Head of caudate nucleus (tissue), 42 donors: ENCODE data around the gene MRM2.

Experiments
- DNase-seq, 42 donors: peaks; one replicate each; pipeline versions ENCODE4 v3.0.0 to v3.0.0-alpha.2; 2020 to 2021; ENCODE audit warnings: mixed read lengths in 7 of 42
- intact Hi-C: fragments of 100-400 bp; cut with DNase I; formaldehyde crosslinking; loops from one replicate; pipeline ENCODE4 v1.15.0; 2022

The MRM2 gene

GRCh38 chr7:2230882-2231281, 11.1 kb downstream of the MRM2 start:
- intact Hi-C loops, result no loop called here
- DNase-seq, result no peak

- no peak for DNase-seq
- intact Hi-C loops, result no loop called here
These were observed 11.8 kb downstream of the MRM2 start for GRCh38 chr7:2230226-2230625.

- no peak for DNase-seq
- intact Hi-C loops, result no loop called here
These were observed 12.5 kb downstream of the MRM2 start for GRCh38 chr7:2229467-2229866.

GRCh38 chr7:2228921-2229320, 13.1 kb downstream of the MRM2 start:
- intact Hi-C loops, result no loop called here

GRCh38 chr7:2227699-2228098, 14.3 kb downstream of the MRM2 start:
- DNase-seq, result no peak
- intact Hi-C loops, result no loop called here

More at GRCh38 chr7:2228921-2229320, 13.1 kb downstream of the MRM2 start:
- DNase-seq, result no peak

GRCh38 chr7:2225830-2226229, 16.2 kb downstream of the MRM2 start:
- no peak for DNase-seq
- intact Hi-C loops, result no loop called here

- no peak for DNase-seq
- intact Hi-C loops, result no loop called here
These were observed 16.7 kb downstream of the MRM2 start for GRCh38 chr7:2225336-2225735.

GRCh38 chr7:2224934-2225333, 17.1 kb downstream of the MRM2 start:
- no peak for DNase-seq
- intact Hi-C loops, result no loop called here

GRCh38 chr7:2224491-2224928, 17.5 kb downstream of the MRM2 start:
- intact Hi-C loops, result no loop called here
- no peak for DNase-seq

GRCh38 chr7:2223321-2223720, 18.7 kb downstream of the MRM2 start:
- intact Hi-C loops, result no loop called here
- no peak for DNase-seq

- DNase-seq, result no peak
- intact Hi-C loops, result no loop called here
These were observed 19.5 kb downstream of the MRM2 start for GRCh38 chr7:2222516-2222915.

GRCh38 chr7:2220954-2221353, 21.1 kb downstream of the MRM2 start:
- DNase-seq, result no peak
- intact Hi-C loops, result no loop called here

- intact Hi-C loops, result no loop called here
- DNase-seq, result no peak
These were observed 21.5 kb downstream of the MRM2 start for GRCh38 chr7:2220506-2220905.

GRCh38 chr7:2220030-2220429, 22.0 kb downstream of the MRM2 start:
- DNase-seq, result no peak
- intact Hi-C loops, result no loop called here

GRCh38 chr7:2219606-2220005, 22.4 kb downstream of the MRM2 start:
- intact Hi-C loops, result no loop called here
- no peak for DNase-seq

GRCh38 chr7:2219136-2219535, 22.9 kb downstream of the MRM2 start:
- DNase-seq, result no peak
- intact Hi-C loops, result no loop called here

GRCh38 chr7:2218444-2218785, 23.6 kb downstream of the MRM2 start:
- intact Hi-C loops, result no loop called here
- DNase-seq, result no peak

GRCh38 chr7:2217716-2218443, 24.1 kb downstream of the MRM2 start:
- no peak for DNase-seq

GRCh38 chr7:2217206-2217605, 24.8 kb downstream of the MRM2 start:
- intact Hi-C loops, result no loop called here
- DNase-seq, result no peak

More at GRCh38 chr7:2217716-2218443, 24.1 kb downstream of the MRM2 start:
- intact Hi-C loops, result no loop called here

GRCh38 chr7:2215851-2216250, 26.2 kb downstream of the MRM2 start:
- intact Hi-C loops, result no loop called here
- DNase-seq, result no peak

GRCh38 chr7:2214636-2215035, 27.4 kb downstream of the MRM2 start:
- intact Hi-C loops, result no loop called here
- no peak for DNase-seq
